ENCODE measurements around the gene ISG20L2. TPM values are rescaled to one million over a fixed set of nuclear protein-coding genes. Genes with fewer than 3 reads are reported as not detected.

ISG20L2 gene
- total RNA-seq, 1 donor: 21.0 TPM

GRCh38 chr1:156703336-156703735, 25.2 kb downstream of the ISG20L2 start:
- Histone ChIP-seq H3K9me3 (ENCODE audit: low read depth, low read length) (no peaks in the 10 kb centered on the region), H3K4me2 (ENCODE audit: insufficient read depth, low read length) (no peak overlapping the region), H3K27me3 (ENCODE audit: insufficient read depth, low read length) (no peaks in the 10 kb centered on the region), H3K4me1 (ENCODE audit: insufficient read depth, low read length) (peaks cover 36% of the 10 kb centered on the region), H3K79me2 (ENCODE audit: insufficient read depth, low read length) (no peaks in the 10 kb centered on the region), H4K20me1 (ENCODE audit: insufficient read depth, low read length) (no peaks in the 10 kb centered on the region), H3K27ac (ENCODE audit: low read depth, low read length) (no peak overlapping the region), H2AFZ (ENCODE audit: low read length) (no peak overlapping the region), H3K4me3 (ENCODE audit: insufficient read depth, low read length) (no peak overlapping the region), H3K36me3 (ENCODE audit: insufficient read depth, low read length) (no peaks in the 10 kb centered on the region)
- DNase-seq (ENCODE audit: insufficient read length, low spot score, missing footprints): no peak
- TF ChIP-seq, protein P1, sequence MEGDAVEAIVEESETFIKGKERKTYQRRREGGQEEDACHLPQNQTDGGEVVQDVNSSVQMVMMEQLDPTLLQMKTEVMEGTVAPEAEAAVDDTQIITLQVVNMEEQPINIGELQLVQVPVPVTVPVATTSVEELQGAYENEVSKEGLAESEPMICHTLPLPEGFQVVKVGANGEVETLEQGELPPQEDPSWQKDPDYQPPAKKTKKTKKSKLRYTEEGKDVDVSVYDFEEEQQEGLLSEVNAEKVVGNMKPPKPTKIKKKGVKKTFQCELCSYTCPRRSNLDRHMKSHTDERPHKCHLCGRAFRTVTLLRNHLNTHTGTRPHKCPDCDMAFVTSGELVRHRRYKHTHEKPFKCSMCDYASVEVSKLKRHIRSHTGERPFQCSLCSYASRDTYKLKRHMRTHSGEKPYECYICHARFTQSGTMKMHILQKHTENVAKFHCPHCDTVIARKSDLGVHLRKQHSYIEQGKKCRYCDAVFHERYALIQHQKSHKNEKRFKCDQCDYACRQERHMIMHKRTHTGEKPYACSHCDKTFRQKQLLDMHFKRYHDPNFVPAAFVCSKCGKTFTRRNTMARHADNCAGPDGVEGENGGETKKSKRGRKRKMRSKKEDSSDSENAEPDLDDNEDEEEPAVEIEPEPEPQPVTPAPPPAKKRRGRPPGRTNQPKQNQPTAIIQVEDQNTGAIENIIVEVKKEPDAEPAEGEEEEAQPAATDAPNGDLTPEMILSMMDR (IDR thresholded peaks at IDR 0.05; ENCODE audit: extremely low read depth, low read depth, low read length): no peak

GRCh38 chr1:156700736-156701531, 27.6 kb downstream of the ISG20L2 start:
- peak; percentile 30 for DNase-seq (ENCODE audit: insufficient read length, low spot score, missing footprints)

GRCh38 chr1:156698995-156699394, 29.6 kb downstream of the ISG20L2 start:
- H3K9me3 ChIP-seq (ENCODE audit: low read depth, low read length): no peaks in the 10 kb centered on the region
- peaks cover 3% of the 10 kb centered on the region for H3K27me3 ChIP-seq (ENCODE audit: insufficient read depth, low read length)
- H3K79me2 ChIP-seq (ENCODE audit: insufficient read depth, low read length): no peaks in the 10 kb centered on the region
- peak; percentile 57 for DNase-seq (ENCODE audit: insufficient read length, low spot score, missing footprints)
- H4K20me1 ChIP-seq (ENCODE audit: insufficient read depth, low read length): no peaks in the 10 kb centered on the region
- H3K4me1 ChIP-seq (ENCODE audit: insufficient read depth, low read length): no peaks in the 10 kb centered on the region
- H2AFZ ChIP-seq (ENCODE audit: low read length): no peak overlapping the region
- H3K4me2 ChIP-seq (ENCODE audit: insufficient read depth, low read length): no peak overlapping the region
- TF ChIP-seq, protein P1 (IDR thresholded peaks at IDR 0.05; ENCODE audit: extremely low read depth, low read depth, low read length): no peak
- H3K4me3 ChIP-seq (ENCODE audit: insufficient read depth, low read length): no peak overlapping the region
- no peak overlapping the region for H3K27ac ChIP-seq (ENCODE audit: low read depth, low read length)
- no peaks in the 10 kb centered on the region for H3K36me3 ChIP-seq (ENCODE audit: insufficient read depth, low read length)

More at GRCh38 chr1:156700736-156701531, 27.6 kb downstream of the ISG20L2 start:
- Histone ChIP-seq H3K79me2 (ENCODE audit: insufficient read depth, low read length) (no peaks in the 10 kb centered on the region), H3K27ac (ENCODE audit: low read depth, low read length) (no peak overlapping the region), H3K36me3 (ENCODE audit: insufficient read depth, low read length) (no peaks in the 10 kb centered on the region), H3K9me3 (ENCODE audit: low read depth, low read length) (no peaks in the 10 kb centered on the region), H3K4me1 (ENCODE audit: insufficient read depth, low read length) (peaks cover 15% of the 10 kb centered on the region), H2AFZ (ENCODE audit: low read length) (no peak overlapping the region), H4K20me1 (ENCODE audit: insufficient read depth, low read length) (no peaks in the 10 kb centered on the region), H3K27me3 (ENCODE audit: insufficient read depth, low read length) (peaks cover 3% of the 10 kb centered on the region), H3K4me2 (ENCODE audit: insufficient read depth, low read length) (no peak overlapping the region), H3K4me3 (ENCODE audit: insufficient read depth, low read length) (no peak overlapping the region)
- TF ChIP-seq, protein P1 (IDR thresholded peaks at IDR 0.05; ENCODE audit: extremely low read depth, low read depth, low read length): no peak

- Histone ChIP-seq H3K4me3 (ENCODE audit: insufficient read depth, low read length) (no peak overlapping the region), H3K27ac (ENCODE audit: low read depth, low read length) (no peak overlapping the region), H3K27me3 (ENCODE audit: insufficient read depth, low read length) (peaks cover 5% of the 10 kb centered on the region), H3K4me2 (ENCODE audit: insufficient read depth, low read length) (no peak overlapping the region), H3K9me3 (ENCODE audit: low read depth, low read length) (no peaks in the 10 kb centered on the region), H3K79me2 (ENCODE audit: insufficient read depth, low read length) (no peaks in the 10 kb centered on the region), H2AFZ (ENCODE audit: low read length) (no peak overlapping the region), H4K20me1 (ENCODE audit: insufficient read depth, low read length) (no peaks in the 10 kb centered on the region), H3K4me1 (ENCODE audit: insufficient read depth, low read length) (no peaks in the 10 kb centered on the region), H3K36me3 (ENCODE audit: insufficient read depth, low read length) (no peaks in the 10 kb centered on the region)
- TF ChIP-seq, protein P1 (IDR thresholded peaks at IDR 0.05; ENCODE audit: extremely low read depth, low read depth, low read length): no peak
- DNase-seq (ENCODE audit: insufficient read length, low spot score, missing footprints): peak; percentile 11
Observed at GRCh38 chr1:156697481-156697880, 31.1 kb downstream of the ISG20L2 start.
